Suppressor macrophage treated with lipopolysaccharide for 4 hours (primary cell): Measurements from ENCODE around the gene DIP2B.

ENCODE experiments used
- DNase-seq: peaks from one replicate; pipeline ENCODE4 v3.0.0-alpha.2; 2020

Gene DIP2B

DNA sequence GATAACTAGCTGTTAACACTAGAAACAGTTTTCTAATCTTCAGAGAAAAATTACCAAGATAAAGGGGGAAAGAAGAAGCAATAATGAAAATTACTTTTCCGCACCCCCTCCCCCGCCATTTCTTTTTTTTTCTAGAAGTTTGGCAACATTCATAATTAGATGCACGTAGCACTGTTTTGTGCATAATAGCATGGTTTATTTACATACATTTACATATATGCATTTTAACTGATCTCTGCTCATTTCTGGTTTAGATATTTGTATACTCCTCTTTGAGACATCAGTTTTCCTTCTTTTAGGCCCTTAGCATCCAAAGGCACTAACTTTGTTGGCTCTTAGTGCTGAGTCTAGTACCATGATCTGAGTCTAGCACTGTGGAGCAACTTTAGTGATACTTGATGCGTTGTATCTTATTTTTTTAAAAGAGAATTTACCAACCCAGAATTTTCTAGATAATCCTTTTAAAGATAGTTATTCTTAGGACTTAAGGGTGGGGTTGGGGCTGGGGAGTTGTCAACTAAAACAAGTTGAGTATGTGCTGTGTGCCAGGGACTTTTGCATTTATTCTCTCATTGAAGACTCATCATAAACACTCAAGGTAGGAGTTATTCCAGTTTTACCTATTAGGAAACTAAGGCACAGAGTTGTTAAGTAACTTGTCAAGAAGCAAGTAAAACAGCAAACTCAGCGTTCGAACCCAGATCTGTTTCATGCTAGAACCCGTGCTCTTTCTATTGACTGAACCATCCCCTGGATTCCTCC is 110.5 kb downstream of the DIP2B start:
- DNase-seq = no peak

- DNase-seq = no peak
These were observed 111.1 kb downstream of the DIP2B start for GRCh38 chr12:50615907-50616296.

DNA sequence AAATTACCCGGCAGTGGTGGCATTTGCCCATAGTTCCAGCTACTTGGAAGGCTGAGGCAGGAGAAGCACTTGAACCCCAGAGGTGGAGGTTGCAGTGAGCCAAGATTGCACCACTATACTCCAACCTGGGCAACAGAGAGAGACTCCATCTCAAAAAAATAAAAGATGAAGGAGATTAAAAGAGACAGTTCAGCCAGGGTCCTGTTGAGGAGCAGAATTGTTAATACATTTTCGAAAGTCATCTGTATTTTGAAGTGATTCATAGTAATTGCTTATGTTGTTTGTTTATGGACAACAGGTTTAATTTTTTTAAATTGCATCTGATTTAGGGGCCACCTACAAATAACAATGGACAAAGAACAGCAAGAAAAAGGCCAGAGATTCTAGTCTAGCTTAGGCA is 112.9 kb downstream of the DIP2B start:
- no peak for DNase-seq

- DNase-seq = no peak
These were observed 114.3 kb downstream of the DIP2B start for GRCh38 chr12:50618864-50619609.

DNA sequence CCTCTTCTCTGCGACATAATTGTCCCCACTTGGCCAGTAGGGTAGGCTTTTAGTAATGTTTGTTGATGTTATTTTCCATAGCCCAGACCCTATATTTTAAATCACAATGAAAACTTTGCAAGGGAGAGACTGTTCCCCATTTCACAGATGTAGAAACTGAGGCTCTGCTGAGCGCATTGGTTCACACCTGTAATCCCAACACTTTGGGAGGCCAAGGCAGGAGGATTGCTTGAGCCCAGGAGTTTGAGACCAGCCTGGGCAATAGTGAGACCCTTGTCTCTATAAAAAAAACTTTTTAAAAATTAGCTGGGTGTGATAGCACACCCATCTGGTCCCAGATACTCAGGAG is 114.8 kb downstream of the DIP2B start:
- DNase-seq = no peak

- DNase-seq = peak; percentile 43
These were observed 115.6 kb downstream of the DIP2B start for GRCh38 chr12:50620109-50620977.

DNA sequence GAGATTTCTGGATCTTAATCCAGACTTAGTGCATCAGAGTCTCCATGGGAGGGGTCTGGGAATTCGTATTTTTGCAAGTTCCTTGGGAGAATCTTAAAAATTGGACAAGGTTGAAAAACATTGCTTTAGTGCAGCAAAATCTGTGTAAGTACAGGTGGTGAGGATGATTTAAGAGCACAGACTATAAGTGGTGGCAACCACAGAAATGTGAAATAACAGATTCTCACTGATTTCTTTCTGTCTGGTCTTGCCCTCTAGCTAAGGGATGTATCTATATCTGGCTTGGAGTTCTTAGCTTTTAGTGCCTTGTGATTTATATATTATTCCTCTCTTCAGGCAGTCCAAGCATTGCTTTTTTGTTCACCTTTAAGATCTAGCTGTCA is 116.2 kb downstream of the DIP2B start:
- no peak for DNase-seq

DNA sequence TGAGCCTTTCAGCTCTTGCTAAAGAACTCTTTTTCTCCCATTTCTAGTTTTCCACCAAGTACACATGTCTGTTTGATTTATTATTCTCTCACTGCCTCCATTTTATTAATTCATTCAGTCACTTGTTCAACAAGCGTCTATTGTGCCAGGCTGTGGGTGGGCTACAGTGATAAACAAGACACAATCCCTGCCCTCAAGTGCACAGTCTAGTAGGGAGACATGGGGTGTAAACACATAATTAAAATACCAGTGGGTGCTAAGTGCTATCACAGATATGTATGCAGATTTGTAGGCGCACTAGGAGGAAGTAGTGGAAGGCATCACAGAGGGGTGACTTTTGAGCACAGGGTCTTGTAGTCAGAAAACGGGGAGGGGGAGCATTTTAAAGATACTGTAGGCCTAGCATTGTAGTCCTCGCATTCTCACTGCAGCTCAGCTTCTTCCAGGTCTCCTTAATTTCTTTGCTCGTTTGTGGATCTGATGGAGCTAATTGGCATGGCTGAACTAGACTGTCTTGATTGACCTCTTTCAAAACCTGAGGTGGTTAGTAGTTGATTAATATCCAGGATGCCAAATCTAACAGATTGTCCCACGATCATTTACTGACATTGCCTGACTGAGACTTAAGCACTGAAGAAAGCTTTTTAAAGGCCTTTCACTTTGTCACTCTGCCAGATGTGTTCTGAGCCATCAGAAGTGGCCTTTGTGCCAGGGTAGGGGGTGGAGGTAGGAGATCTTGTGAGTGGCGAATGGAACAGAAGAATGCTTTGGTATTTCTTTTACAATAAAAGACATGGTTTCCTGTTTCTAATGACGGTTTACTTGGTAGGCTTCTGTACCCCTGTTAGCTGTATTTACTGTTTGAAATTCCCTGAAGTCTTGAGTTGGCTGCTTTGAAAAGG is 116.9 kb downstream of the DIP2B start:
- DNase-seq = no peak

DNA sequence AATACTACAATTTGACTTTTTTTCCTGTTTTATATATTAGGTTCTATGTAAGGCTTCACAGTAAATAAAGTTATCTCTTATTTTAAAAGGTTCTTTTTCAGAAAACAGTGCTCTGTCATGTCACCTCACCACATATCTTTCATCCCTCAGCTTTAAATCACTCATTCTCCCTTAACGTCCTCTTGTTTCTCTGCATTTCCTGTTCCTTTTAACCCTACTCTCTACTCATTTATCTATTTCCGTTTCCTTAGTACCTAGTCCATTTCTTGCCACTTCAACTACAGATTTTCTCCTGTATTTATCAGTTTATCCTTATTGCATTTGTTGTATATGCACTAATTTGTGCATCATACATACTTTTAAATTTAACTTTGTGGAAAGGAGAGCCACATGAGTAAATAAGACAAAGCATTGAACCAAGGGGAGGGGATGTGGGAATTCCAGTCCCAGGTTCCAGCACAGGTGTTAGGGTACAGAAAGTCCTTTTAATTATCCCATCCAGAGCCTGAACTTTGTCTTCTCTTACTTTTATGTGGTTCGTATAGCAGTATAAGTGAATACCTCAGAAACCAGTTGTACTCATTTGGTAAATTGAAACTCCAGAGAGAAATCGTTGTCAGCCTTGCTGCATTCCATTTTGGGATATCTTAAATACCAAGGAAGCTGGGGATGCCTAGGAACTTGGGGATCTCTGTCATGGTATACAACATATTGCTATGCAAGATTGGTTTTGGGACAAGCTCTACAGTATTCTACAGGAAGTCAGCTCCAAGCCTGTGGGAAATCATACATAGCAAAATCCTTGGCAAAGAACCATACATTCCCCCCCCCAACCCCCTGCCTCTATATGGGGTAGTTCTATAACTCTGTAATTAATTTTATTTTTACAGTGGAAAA is 120.5 kb downstream of the DIP2B start:
- DNase-seq = no peak

DNA sequence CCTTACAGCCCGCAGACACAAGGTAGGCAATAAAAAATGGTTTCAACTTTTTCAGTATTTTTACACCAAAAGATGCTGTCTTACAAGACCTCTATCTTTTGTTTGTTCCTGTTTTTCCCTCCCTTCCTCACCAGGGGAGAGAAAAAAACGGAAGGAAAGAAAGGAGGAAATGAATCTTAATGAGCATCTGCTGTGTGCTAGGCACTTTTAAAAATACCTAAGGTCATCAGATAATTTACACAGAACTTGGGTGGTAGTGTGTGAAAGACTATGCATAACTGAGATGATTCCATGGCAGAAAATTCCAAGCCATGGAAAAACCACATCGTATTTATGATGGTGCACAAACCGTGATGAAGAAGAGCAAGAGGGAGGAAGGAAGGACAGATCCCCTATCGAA is 121.2 kb downstream of the DIP2B start:
- DNase-seq = peak; percentile 49

DNA sequence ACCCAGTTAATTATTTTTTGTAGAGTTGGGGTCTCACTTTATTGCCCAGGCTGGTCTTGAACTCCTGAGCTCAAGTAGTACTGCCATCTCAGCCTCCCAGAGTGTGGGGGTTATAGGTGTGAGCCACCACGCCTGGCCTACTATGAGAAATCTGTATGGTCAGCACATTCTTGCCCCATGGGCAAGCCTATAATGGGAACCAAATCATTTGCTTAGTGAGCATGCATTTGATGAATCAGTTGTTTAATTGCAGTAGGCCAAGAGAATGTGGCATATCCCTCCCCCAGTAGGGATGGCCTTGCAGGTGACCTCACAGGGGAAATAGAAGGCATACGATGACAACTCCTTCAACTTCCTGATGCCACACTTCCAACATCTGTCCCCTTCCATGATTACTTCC is 122.7 kb downstream of the DIP2B start:
- no peak for DNase-seq

DNA sequence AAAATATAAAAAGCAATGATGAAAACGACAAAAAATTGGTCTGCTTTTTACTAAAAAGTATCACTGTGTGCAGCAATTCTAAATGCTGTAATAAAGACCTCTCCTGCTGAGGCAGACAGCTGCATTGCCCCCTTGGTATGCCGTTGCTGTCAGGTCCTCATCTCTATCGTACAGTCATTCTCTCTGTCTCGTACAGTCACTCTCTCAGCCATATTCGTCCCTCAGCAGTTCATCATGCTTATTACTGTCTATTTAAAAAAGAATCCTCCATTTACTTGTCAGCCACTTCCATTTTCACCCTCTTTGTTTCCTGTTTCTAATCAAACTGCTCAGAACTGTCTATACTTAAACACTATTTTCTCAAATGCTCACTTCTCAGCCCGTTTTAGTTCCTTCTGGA is 123.6 kb downstream of the DIP2B start:
- no peak for DNase-seq

DNA sequence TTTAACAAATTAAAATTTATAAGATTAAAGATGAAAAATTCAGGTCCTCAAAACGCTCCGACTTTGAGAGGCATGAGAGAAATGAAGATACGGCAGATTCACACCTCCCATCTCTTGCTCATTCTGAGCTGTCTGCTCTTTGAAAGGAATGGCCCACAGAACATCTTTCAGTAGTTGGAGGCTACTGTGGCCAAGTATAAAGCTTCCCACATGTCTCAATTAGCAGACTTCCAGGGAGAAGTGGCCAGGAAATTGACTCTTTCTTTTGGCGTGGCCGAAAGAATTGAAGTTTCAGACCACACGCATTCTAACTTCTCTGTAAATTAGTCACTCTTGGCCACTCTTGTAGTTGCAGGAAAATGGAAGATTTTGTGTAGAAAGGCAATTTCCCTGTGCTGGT is 129.2 kb downstream of the DIP2B start:
- peak; percentile 42 for DNase-seq

GRCh38 chr12:50634379-50634778 is 129.6 kb downstream of the DIP2B start:
- no peak for DNase-seq

- no peak for DNase-seq
These were observed 130.6 kb downstream of the DIP2B start for GRCh38 chr12:50635364-50635763.

DNA sequence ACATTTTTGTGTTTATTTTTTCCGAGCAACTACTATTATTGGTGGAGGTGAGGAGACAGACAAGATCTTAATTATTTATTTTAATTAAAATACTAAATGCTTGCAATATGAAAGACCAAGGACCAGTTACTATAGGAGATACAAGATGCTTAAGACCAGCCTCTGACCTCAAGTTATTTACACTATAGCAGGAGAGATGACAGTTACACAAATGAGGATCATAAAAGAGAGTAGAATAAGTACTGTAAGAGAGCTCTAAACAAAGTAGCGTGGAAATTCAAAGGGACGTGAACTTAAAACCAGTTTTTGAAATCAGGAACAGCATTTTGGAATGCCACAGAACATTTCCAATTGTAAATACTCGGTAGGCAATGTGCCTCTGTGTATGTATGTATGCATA is 131.1 kb downstream of the DIP2B start:
- DNase-seq = no peak

- DNase-seq = no peak
These were observed 131.7 kb downstream of the DIP2B start for GRCh38 chr12:50636505-50636904.

DNA sequence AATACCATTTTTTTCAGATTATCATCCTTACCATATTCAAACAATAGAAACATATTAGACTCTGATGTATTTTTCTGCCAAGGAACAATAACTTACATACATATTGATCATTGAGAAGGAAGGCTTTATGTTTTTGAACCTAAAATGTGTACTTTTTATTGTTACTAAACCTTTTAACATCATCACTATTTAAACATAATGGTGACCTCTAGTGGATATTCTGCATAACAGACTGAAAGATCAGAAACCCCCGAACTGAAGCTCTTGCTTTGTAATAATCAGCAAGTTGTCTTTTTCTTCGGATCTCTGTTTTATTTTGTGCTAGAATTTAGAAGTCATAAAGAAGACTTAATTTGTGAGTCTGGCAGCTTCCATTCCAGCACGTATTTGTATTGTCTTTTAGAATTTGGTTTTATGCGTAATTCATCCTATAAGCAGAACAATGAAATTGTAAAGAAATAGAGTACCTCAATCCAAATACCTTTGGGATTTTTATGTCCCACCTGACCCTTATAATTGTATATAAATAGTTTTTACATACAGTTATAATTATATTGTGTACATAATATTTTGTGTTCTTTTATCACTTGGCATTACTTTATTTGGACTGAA is 133.2 kb downstream of the DIP2B start:
- DNase-seq = peak; percentile 72

DNA sequence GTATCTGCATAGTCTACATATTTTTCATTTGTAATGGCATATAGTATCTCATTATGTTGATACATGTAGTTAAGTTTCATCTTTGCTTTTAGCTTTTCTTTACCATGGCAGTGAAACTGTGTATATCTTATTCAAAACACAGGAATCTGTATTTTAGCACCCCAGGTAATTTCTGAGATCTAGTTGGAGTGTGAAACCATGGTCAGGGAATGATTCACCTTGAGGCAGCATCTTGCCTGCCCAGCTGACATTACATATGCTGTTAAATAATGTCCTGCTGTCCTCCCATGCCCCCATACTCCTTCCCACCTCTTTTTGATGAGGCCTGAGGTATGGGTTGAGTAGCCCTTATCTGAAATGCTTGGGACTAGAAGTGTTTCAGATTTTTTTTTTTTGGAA is 133.7 kb downstream of the DIP2B start:
- no peak for DNase-seq

DNA sequence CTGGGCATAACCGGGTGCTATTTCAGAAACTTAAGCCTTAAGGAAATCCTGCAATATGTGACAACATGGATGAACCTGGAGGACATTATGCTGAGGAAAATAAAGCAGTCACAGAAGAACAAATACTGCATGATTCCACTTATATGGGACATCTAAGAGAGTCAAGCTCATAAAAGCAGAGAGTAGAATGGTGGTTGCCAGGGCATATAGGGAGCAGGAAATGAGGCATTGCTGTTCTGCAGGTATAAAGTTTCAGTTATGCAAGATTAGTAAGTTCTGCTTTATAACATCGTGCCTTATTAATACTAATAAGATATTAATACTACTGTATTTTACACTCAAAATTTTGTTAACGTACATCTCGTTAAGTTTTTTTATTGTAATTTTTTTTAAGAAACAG is 134.9 kb downstream of the DIP2B start:
- DNase-seq = no peak

- no peak for DNase-seq
These were observed 135.6 kb downstream of the DIP2B start for GRCh38 chr12:50640321-50640939.
